Lung (tissue), 12 donors: ENCODE measurements around the gene DDI1. TPM values are rescaled to one million over a fixed set of nuclear protein-coding genes. Genes with fewer than 3 reads are reported as not detected.

Source experiments
- ATAC-seq: fragments of 200-7000 bp; cut with Tn5 transposase; one replicate; pipeline ENCODE4 v1.9.1; 2020; ENCODE audit warnings: moderate number of reproducible peaks; ENCODE audit not compliant: insufficient read depth, low FRiP score
- DNase-seq, 3 donors: peaks; one replicate each; pipeline ENCODE4 v3.0.0-alpha.2; 2013 to 2017
- H3K27ac ChIP-seq, 2 donors: one replicate each; pipeline ENCODE4 v1.5.1; 2013; ENCODE audit warnings: mild to moderate bottlenecking in 2 of 2, moderate library complexity in 2 of 2, control low read depth in 1 of 2, inconsistent platforms in 1 of 2, low read depth in 1 of 2, low read length in 1 of 2
- H3K27me3 ChIP-seq, 3 donors: one replicate each; pipeline ENCODE4 v1.5.1; 2013; ENCODE audit warnings: low read length in 2 of 3; ENCODE audit not compliant: control insufficient read depth in 3 of 3, insufficient read depth in 3 of 3
- H3K36me3 ChIP-seq, 4 donors: one replicate each; pipeline ENCODE4 v1.5.1; 2013; ENCODE audit warnings: low read length in 4 of 4, mild to moderate bottlenecking in 1 of 4, moderate library complexity in 1 of 4; ENCODE audit not compliant: control insufficient read depth in 4 of 4, insufficient read depth in 4 of 4
- H3K4me1 ChIP-seq, 5 donors: one replicate each; pipeline ENCODE4 v1.5.1; 2013; ENCODE audit warnings: low read length in 5 of 5, mild to moderate bottlenecking in 2 of 5, moderate library complexity in 1 of 5; ENCODE audit not compliant: control insufficient read depth in 5 of 5, insufficient read depth in 5 of 5
- H3K4me3 ChIP-seq: one replicate; pipeline ENCODE4 v1.5.1; 2013; ENCODE audit warnings: mild to moderate bottlenecking, control low read depth, moderate library complexity
- H3K9ac ChIP-seq, 2 donors: one replicate each; pipeline ENCODE4 v1.5.1; 2013; ENCODE audit warnings: low read length in 2 of 2, control low read depth in 1 of 2; ENCODE audit not compliant: insufficient read depth in 1 of 2
- H3K9me3 ChIP-seq, 4 donors: one replicate each; pipeline ENCODE4 v1.5.1; 2013; ENCODE audit warnings: low read length in 3 of 4, mild to moderate bottlenecking in 1 of 4, moderate library complexity in 1 of 4; ENCODE audit not compliant: control insufficient read depth in 4 of 4, insufficient read depth in 3 of 4
- WGBS, 2 donors: extraction: QIAGEN DNeasy Blood & Tissue Kit; methylation state at CpG; one replicate each; pipeline ENCODE4 v1.1.7; 2013; 5-methylcytosine and 5-hydroxymethylcytosine counted together
- polyA plus RNA-seq, 2 donors: library from polyadenylated mRNA; stranded (reverse); fragments of 200-250 nt; gene quantifications; one replicate each; pipeline ENCODE4 v1.2.1, GENCODE V29; 2013
- total RNA-seq, 2 donors: library from RNA; depleted of rRNA in 1 of 2; stranded (reverse); fragments of >200 nt in 1 of 2; gene quantifications; one replicate each; pipeline ENCODE4 v1.2.1, GENCODE V29; 2014 to 2021
- TF ChIP-seq, protein P1 (sequence below): IDR thresholded peaks from 2 replicates; pipeline ENCODE4 v1.5.1; 2012; ENCODE audit warnings: mild to moderate bottlenecking; ENCODE audit errors: control extremely low read depth, extremely low read depth
- donor health status: control.
- donor health status: control.
- donor health status: Bipolar disorder and iron deficiency.
- donor health status: healthy.
- donor health status: DM: yes; HTN: yes; CAD: no.

The DDI1 gene
- total and polyA plus RNA-seq, 4 donors, result not detected

DNA sequence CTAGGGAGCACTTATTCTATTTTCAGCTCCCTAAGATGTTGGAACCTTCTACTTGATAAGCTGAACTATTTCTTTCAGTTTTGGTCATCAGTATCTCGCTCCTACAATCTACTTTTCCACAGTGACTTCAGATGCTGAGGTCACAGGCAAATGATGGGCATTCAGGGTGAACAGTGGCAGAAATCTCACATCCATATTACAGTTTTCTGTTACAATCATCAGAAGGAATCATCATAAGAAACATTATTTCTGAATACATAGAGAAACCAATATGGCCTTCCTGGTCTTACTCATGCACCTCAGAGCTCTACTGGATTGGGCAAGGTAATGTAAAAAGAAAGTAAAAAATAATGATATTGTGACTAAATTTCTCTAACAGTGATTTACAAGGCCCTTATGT lies 39.4 kb upstream of the DDI1 start:
- DNase-seq (no peak), ATAC-seq (no peak)
- TF ChIP-seq, protein P1, sequence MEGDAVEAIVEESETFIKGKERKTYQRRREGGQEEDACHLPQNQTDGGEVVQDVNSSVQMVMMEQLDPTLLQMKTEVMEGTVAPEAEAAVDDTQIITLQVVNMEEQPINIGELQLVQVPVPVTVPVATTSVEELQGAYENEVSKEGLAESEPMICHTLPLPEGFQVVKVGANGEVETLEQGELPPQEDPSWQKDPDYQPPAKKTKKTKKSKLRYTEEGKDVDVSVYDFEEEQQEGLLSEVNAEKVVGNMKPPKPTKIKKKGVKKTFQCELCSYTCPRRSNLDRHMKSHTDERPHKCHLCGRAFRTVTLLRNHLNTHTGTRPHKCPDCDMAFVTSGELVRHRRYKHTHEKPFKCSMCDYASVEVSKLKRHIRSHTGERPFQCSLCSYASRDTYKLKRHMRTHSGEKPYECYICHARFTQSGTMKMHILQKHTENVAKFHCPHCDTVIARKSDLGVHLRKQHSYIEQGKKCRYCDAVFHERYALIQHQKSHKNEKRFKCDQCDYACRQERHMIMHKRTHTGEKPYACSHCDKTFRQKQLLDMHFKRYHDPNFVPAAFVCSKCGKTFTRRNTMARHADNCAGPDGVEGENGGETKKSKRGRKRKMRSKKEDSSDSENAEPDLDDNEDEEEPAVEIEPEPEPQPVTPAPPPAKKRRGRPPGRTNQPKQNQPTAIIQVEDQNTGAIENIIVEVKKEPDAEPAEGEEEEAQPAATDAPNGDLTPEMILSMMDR, result no peak
- H3K4me1 ChIP-seq, result no peaks in the 10 kb centered on the region
- H3K9me3 ChIP-seq, result no peaks in the 10 kb centered on the region
- no peak overlapping the region for H3K9ac ChIP-seq
- H3K27ac ChIP-seq, result no peak overlapping the region
- 90 to 98% methylated on average over 1 of the region's 1 CpG for WGBS, 2 donors
- H3K27me3 ChIP-seq, result no peaks in the 10 kb centered on the region
- H3K4me3 ChIP-seq, result no peak overlapping the region
- no peaks in the 10 kb centered on the region for H3K36me3 ChIP-seq

DNA sequence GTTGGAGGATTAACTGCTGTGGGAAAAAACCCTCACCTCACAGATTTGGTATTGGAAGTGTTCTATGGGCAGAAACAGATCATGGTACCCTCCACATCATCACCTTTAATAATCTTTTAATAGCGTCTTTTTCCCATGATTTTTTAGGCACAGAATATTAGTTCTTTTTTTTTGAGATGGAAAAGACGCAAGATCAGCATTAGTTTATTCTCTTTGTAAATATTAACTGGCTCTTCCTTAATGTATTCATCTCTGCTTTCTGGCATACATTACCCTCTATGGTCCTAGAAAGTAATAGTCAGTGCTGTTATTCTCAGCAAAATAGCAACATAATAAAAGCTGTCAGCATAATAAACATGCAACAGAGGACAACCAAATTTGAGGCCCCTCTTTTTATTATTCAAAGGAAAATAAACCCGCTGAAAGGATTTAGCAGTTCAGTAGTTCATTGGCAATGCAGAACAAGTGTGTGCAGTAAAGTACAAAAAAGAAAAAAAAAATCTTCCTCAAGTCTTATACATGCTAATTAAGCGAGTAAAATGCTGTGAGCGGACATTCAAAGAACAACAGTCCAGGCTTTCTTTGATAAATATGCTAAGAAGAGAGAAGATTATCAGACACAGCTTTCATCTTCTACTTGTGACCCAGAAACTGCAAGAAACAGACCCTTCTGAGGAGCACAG lies 37.5 kb upstream of the DDI1 start:
- Histone ChIP-seq H3K36me3 (no peaks in the 10 kb centered on the region), H3K4me1 (no peaks in the 10 kb centered on the region), H3K27me3 (no peaks in the 10 kb centered on the region), H3K9me3 (no peaks in the 10 kb centered on the region), H3K9ac (no peak overlapping the region), H3K27ac (no peak overlapping the region), H3K4me3 (no peak overlapping the region)
- DNase-seq (no peak), ATAC-seq (no peak)
- 93 to 94% methylated on average over 5 of the region's 5 CpGs for WGBS, 2 donors
- TF ChIP-seq, protein P1, result no peak

DNA sequence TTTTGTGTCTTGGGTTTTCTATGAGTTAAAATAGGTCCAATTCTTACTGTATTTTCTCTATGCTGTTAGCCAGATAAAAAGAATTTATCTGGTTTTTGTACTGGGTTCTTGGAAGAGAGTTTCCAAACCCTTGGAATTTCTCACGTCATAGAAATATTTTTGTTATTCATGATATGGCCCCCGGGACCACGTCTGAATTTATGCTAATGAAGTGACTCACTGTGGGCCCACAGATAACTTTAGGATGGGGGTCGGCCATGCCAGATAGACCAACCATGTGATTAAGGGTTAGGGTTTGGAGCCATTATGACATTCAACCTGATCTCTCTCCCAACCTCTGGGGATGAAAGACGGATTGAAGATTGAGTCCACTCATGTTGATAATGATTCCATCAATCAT lies 35.6 kb upstream of the DDI1 start:
- no peaks in the 10 kb centered on the region for H3K4me1 ChIP-seq
- WGBS, 2 donors, result 75 to 81% methylated on average over 5 of the region's 5 CpGs

More for the DNA sequence above, 35.6 kb upstream of the DDI1 start:
- Histone ChIP-seq H3K27ac (no peak overlapping the region), H3K4me3 (no peak overlapping the region), H3K27me3 (no peaks in the 10 kb centered on the region), H3K9ac (no peak overlapping the region), H3K36me3 (no peaks in the 10 kb centered on the region), H3K9me3 (no peaks in the 10 kb centered on the region)
- no peak for ATAC-seq
- DNase-seq, result no peak
- TF ChIP-seq, protein P1, result no peak
